HEK293T (cell line): ENCODE measurements around the gene DNAH8.

ENCODE experiments used
- CTCF ChIA-PET: fragments of 350-600 bp; formaldehyde crosslinking; extraction: SDS; loops from one replicate; lab custom pipeline; 2021; ENCODE audit warnings: antibody characterized with exemption, inconsistent platforms; lab: Yijun Ruan, JAX
- POLR2A ChIA-PET: fragments of 350-600 bp; formaldehyde crosslinking; extraction: SDS; loops from one replicate; lab custom pipeline; 2020; ENCODE audit warnings: antibody characterized with exemption, inconsistent platforms; lab: Yijun Ruan, JAX
- DNase-seq: peaks from one replicate; pipeline ENCODE4 v3.0.0; 2012; ENCODE audit warnings: mixed read lengths; ENCODE audit errors: extremely low spot score
- ARNT ChIP-seq: fragments of 450-650 bp; IDR thresholded peaks from 2 replicates; pipeline ENCODE4 v1.6.1; 2017; ENCODE audit warnings: mild to moderate bottlenecking
- BHLHE40 ChIP-seq: fragments of 450-650 bp; IDR thresholded peaks from 2 replicates; pipeline ENCODE4 v1.6.1; 2016; ENCODE audit warnings: mild to moderate bottlenecking, moderate library complexity, borderline replicate concordance
- CTBP1 ChIP-seq: fragments of 450-650 bp; IDR thresholded peaks from 2 replicates; pipeline ENCODE4 v1.6.1; 2016; ENCODE audit warnings: borderline replicate concordance
- ELF4 ChIP-seq: fragments of 450-650 bp; IDR thresholded peaks from 2 replicates; pipeline ENCODE4 v1.6.1; 2017; ENCODE audit warnings: antibody characterized with exemption
- FOXA1 ChIP-seq: fragments of 450-650 bp; IDR thresholded peaks from 2 replicates; pipeline ENCODE4 v1.6.1; 2016; ENCODE audit warnings: mild to moderate bottlenecking
- FOXK2 ChIP-seq: fragments of 450-650 bp; IDR thresholded peaks from 2 replicates; pipeline ENCODE4 v1.6.1; 2016; ENCODE audit warnings: mild to moderate bottlenecking
- FOXM1 ChIP-seq: fragments of 450-650 bp; IDR thresholded peaks from 2 replicates; pipeline ENCODE4 v1.6.1; 2017; ENCODE audit warnings: mild to moderate bottlenecking, borderline replicate concordance
- HDGF ChIP-seq: fragments of 450-650 bp; IDR thresholded peaks from 2 replicates; pipeline ENCODE4 v1.6.1; 2017; ENCODE audit warnings: antibody characterized with exemption, borderline replicate concordance
- L3MBTL2 ChIP-seq: fragments of 450-650 bp; conservative IDR thresholded peaks from 2 replicates; pipeline ENCODE4 v1.6.1; 2016; ENCODE audit warnings: mild to moderate bottlenecking
- LEF1 ChIP-seq: fragments of 450-650 bp; IDR thresholded peaks from 2 replicates; pipeline ENCODE4 v1.6.1; 2017; ENCODE audit warnings: mild to moderate bottlenecking, borderline replicate concordance
- NFRKB ChIP-seq: fragments of 450-650 bp; IDR thresholded peaks from 2 replicates; pipeline ENCODE4 v1.6.1; 2016; ENCODE audit warnings: mild to moderate bottlenecking, moderate library complexity
- PKNOX1 ChIP-seq: fragments of 450-650 bp; IDR thresholded peaks from 2 replicates; pipeline ENCODE4 v1.6.1; 2016
- SP1 ChIP-seq: fragments of 450-650 bp; IDR thresholded peaks from 2 replicates; pipeline ENCODE4 v1.6.1; 2017
- SUZ12 ChIP-seq: fragments of 450-650 bp; IDR thresholded peaks from 2 replicates; pipeline ENCODE4 v1.6.1; 2016; ENCODE audit warnings: mild to moderate bottlenecking
- TARDBP ChIP-seq: fragments of 450-650 bp; IDR thresholded peaks from 2 replicates; pipeline ENCODE4 v1.6.1; 2016
- ZNF384 ChIP-seq: fragments of 450-650 bp; IDR thresholded peaks from 2 replicates; pipeline ENCODE4 v1.6.1; 2016

Gene DNAH8

GRCh38 chr6:38938741-38939140 lies 223.6 kb downstream of the DNAH8 start:
- no peak for TF ChIP-seq ZNF384
- TF ChIP-seq FOXA1: no peak
- TF ChIP-seq CTBP1: no peak
- no peak for TF ChIP-seq ELF4
- no peak for TF ChIP-seq NFRKB
- no peak for TF ChIP-seq BHLHE40
- TF ChIP-seq FOXK2: no peak
- no peak for TF ChIP-seq LEF1
- TF ChIP-seq HDGF: no peak
- no peak for TF ChIP-seq ARNT
- TF ChIP-seq FOXM1: no peak
- TF ChIP-seq SUZ12: no peak
- no peak for TF ChIP-seq L3MBTL2
- no peak for TF ChIP-seq TARDBP
- TF ChIP-seq SP1: no peak
- TF ChIP-seq PKNOX1: no peak
- ChIA-PET CTCF (no interaction called here), POLR2A (no interaction called here)
- no peak for DNase-seq

GRCh38 chr6:38942442-38942841 lies 227.3 kb downstream of the DNAH8 start:
- ChIA-PET CTCF (no interaction called here), POLR2A (no interaction called here)
- DNase-seq: no peak
- TF ChIP-seq ARNT: no peak
- TF ChIP-seq HDGF: no peak
- no peak for TF ChIP-seq FOXA1
- no peak for TF ChIP-seq LEF1
- no peak for TF ChIP-seq L3MBTL2
- no peak for TF ChIP-seq TARDBP
- TF ChIP-seq BHLHE40: no peak
- TF ChIP-seq FOXM1: no peak

GRCh38 chr6:38942965-38943364 lies 227.9 kb downstream of the DNAH8 start:
- POLR2A ChIA-PET: no interaction called here
- DNase-seq: no peak
- CTCF ChIA-PET: no interaction called here
- TF ChIP-seq FOXA1 (no peak), ARNT (no peak), PKNOX1 (peak; percentile 79), SUZ12 (no peak)

- ChIA-PET CTCF (interaction anchor here (0.9 to 1.0 kb wide), 2 partner anchors 10 to 71 kb away, joined by 3 to 4 read pairs; no protein-coding TSS in a partner anchor), POLR2A (interaction anchor here (0.5 kb wide), 1 partner anchor 39 kb away, joined by 3 read pairs; no protein-coding TSS in a partner anchor)
- no peak for TF ChIP-seq NFRKB
- DNase-seq: no peak
Observed at GRCh38 chr6:38943964-38944363, 228.9 kb downstream of the DNAH8 start.

- no peak for DNase-seq
- TF ChIP-seq LEF1 (no peak), FOXA1 (no peak), HDGF (no peak), ARNT (no peak), L3MBTL2 (no peak), SP1 (no peak), TARDBP (no peak), CTBP1 (no peak), NFRKB (no peak), ZNF384 (no peak), FOXK2 (no peak), FOXM1 (no peak), BHLHE40 (no peak), SUZ12 (no peak), PKNOX1 (no peak), ELF4 (no peak)
- POLR2A ChIA-PET: no interaction called here
- CTCF ChIA-PET: no interaction called here
Observed at GRCh38 chr6:38944655-38945279, 229.7 kb downstream of the DNAH8 start.

- ChIA-PET CTCF (no interaction called here), POLR2A (no interaction called here)
- no peak for DNase-seq
- TF ChIP-seq LEF1: no peak
- no peak for TF ChIP-seq HDGF
- no peak for TF ChIP-seq CTBP1
- TF ChIP-seq L3MBTL2: no peak
- TF ChIP-seq NFRKB: no peak
- TF ChIP-seq ARNT: no peak
- TF ChIP-seq SP1: no peak
- no peak for TF ChIP-seq SUZ12
- no peak for TF ChIP-seq FOXA1
- TF ChIP-seq FOXK2: no peak
- no peak for TF ChIP-seq PKNOX1
- TF ChIP-seq TARDBP: no peak
- no peak for TF ChIP-seq ZNF384
- no peak for TF ChIP-seq BHLHE40
- TF ChIP-seq FOXM1: no peak
Observed at GRCh38 chr6:38955861-38956260, 240.8 kb downstream of the DNAH8 start.
